IgD-negative memory B cell (primary cell): ENCODE results near the gene OR6Y1. TPM values are rescaled to one million over a fixed set of nuclear protein-coding genes. Genes with fewer than 3 reads are reported as not detected.

ENCODE experiments used
- H3K27ac Mint-ChIP-seq, 3 donors: one replicate each; pipeline ENCODE4 v1.8.0; 2020 to 2022; ENCODE audit warnings: mild to moderate bottlenecking in 3 of 3, mixed read lengths in 3 of 3, moderate library complexity in 1 of 3
- H3K27me3 Mint-ChIP-seq: one replicate; pipeline ENCODE4 v1.8.0; 2021; ENCODE audit warnings: mixed read lengths
- H3K36me3 Mint-ChIP-seq: one replicate; pipeline ENCODE4 v1.8.0; 2020; ENCODE audit warnings: mild to moderate bottlenecking, mixed read lengths
- H3K4me1 Mint-ChIP-seq, 3 donors: one replicate each; pipeline ENCODE4 v1.8.0; 2020 to 2022; ENCODE audit warnings: mixed read lengths in 3 of 3, mild to moderate bottlenecking in 1 of 3
- H3K4me3 Mint-ChIP-seq, 4 donors: one replicate each; pipeline ENCODE4 v1.8.0; 2020 to 2022; ENCODE audit warnings: mild to moderate bottlenecking in 4 of 4, mixed read lengths in 4 of 4, moderate library complexity in 3 of 4
- H3K9me3 Mint-ChIP-seq, 3 donors: one replicate each; pipeline ENCODE4 v1.8.0; 2020 to 2021; ENCODE audit warnings: mixed read lengths in 3 of 3, mild to moderate bottlenecking in 1 of 3
- polyA plus RNA-seq: library from polyadenylated mRNA; unstranded; fragments of 300-500 nt; fragmentation: Illumina TruSeq; gene quantifications from one replicate; pipeline ENCODE4 v1.2.3, GENCODE V29; 2021

Gene OR6Y1
- polyA plus RNA-seq, 1 donor from 2014 or later = not detected

DNA sequence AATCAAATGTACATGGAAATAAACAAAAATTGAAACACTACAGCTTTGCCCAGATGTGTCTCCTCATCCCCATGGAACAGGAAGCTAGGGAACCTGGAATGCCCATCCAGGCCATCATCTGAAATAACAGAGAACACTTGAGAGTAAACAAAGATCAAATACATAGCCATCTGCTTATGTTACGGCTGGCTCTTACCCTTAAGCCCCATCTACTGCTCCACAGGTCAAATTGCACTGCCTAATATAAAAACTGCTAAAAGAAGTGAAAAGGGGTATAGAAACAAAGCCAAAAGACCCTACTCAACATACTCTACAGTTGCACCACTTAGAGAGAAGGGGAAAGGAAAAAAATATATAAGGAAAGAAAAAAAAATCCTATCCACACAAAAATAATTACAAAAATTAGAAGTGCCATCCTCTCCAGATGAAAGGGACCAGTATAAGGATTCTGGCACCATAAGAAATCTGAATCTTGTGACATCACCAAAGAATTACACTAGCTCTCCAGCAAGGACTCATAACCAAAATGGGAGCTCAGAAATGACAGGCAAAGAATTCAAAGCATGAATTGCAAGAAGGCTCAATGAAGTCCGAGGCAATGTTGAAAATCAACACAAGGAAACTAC is 26.9 kb downstream of the OR6Y1 start:
- H3K36me3 Mint-ChIP-seq = no peaks in the 10 kb centered on the region
- H3K9me3 Mint-ChIP-seq = peaks cover 0 to 15% (median 1%) of the 10 kb centered on the region in 3 donors
- H3K27me3 Mint-ChIP-seq = peaks cover 4% of the 10 kb centered on the region
- H3K4me1 Mint-ChIP-seq = no peaks in the 10 kb centered on the region
- H3K27ac Mint-ChIP-seq = no peak overlapping the region
- no peak overlapping the region for H3K4me3 Mint-ChIP-seq

DNA sequence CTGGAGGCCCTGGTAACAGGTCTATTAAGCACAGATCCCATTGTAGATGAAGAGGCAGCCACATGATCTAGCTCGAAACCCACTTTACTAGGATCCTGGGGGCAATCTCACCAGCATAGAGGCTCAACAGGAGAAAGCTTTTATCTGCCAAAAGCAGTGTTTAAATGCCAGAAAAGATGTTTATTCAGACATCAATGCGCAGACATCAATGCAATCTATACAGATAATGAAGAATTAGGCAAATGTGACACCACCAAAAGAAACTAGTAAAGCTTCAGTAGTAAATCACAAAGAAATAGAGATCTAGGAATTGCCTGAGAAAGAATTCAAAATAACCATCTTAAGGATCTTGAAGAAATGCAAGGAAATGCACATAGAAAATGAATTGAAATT is 32.5 kb downstream of the OR6Y1 start:
- Mint-ChIP-seq H3K27me3 (peaks cover 8% of the 10 kb centered on the region), H3K9me3 (peaks cover 0 to 7% (median 0%) of the 10 kb centered on the region in 3 donors), H3K36me3 (no peaks in the 10 kb centered on the region), H3K27ac (no peak overlapping the region), H3K4me3 (no peak overlapping the region), H3K4me1 (no peaks in the 10 kb centered on the region)

DNA sequence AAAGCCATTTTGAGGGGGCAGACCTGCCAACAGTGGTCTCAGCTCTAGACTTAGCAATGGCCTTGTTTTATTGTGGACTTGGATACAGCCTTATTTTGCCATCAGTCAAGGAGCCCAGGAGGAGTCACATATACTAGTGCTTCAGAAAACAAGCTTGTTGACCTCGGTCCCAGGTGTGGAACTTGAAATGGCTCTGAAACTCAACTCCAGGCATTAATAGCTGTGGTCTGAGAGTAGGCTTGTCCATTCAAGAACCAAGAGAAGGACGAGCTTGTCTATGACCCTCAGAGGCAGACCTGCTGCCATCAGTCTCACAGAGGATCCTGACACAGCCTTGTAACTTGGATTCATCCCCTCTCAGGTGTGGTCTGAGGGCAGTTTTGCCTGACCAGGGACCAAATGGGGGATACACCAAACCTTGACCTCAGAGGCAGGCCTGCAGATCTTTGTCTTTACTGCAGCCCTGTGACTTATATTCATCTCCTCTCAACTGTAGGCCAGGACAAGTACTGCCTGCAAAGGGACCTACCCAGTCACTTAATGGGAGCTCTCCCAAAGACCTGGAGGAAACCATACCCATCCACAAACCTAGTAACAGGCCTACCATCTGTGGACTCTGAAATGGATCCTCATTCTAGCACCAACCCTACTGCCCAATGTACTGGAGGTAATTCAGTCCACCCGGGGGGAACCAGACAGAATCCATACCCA is 33.1 kb downstream of the OR6Y1 start:
- Mint-ChIP-seq H3K27ac (no peak overlapping the region), H3K9me3 (peaks cover 0 to 4% (median 0%) of the 10 kb centered on the region in 3 donors), H3K27me3 (peaks cover 8% of the 10 kb centered on the region), H3K36me3 (no peaks in the 10 kb centered on the region), H3K4me3 (no peak overlapping the region), H3K4me1 (no peaks in the 10 kb centered on the region)

GRCh38 chr1:158520021-158520420 is 34.2 kb downstream of the OR6Y1 start:
- Mint-ChIP-seq H3K36me3 (no peaks in the 10 kb centered on the region), H3K4me3 (no peak overlapping the region), H3K4me1 (no peaks in the 10 kb centered on the region), H3K9me3 (peaks cover 0 to 4% (median 0%) of the 10 kb centered on the region in 3 donors), H3K27me3 (peaks cover 8% of the 10 kb centered on the region), H3K27ac (no peak overlapping the region)

DNA sequence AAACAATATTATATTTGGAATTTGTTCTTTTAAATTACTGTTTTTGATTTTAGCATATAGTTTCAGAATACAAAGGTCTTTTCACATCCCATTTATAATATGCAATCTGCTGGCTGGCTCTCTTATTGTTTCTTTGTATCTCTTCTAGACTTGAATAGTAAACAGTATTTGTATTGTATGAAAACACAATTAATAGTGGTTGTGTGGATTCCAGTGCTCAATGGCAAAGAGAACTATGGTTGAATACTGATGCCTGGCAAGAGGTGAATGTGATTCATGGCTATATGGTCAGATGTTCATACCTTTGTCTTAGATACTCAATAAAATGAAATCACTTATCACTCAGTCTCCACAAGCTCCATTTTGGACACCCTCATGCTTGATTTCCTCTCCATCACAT is 37.2 kb downstream of the OR6Y1 start:
- Mint-ChIP-seq H3K27me3 (peaks cover 5% of the 10 kb centered on the region), H3K4me3 (no peak overlapping the region), H3K36me3 (peaks cover 2% of the 10 kb centered on the region)

GRCh38 chr1:158509471-158510156 is 44.6 kb downstream of the OR6Y1 start:
- no peaks in the 10 kb centered on the region for H3K9me3 Mint-ChIP-seq
- peaks cover 9% of the 10 kb centered on the region for H3K27me3 Mint-ChIP-seq
- peaks cover 7% of the 10 kb centered on the region for H3K36me3 Mint-ChIP-seq
- no peak overlapping the region for H3K4me3 Mint-ChIP-seq
- peaks cover 0 to 1% (median 0%) of the 10 kb centered on the region in 3 donors for H3K4me1 Mint-ChIP-seq
- no peak overlapping the region for H3K27ac Mint-ChIP-seq

More for the DNA sequence above, 37.2 kb downstream of the OR6Y1 start:
- Mint-ChIP-seq H3K4me1 (no peaks in the 10 kb centered on the region), H3K9me3 (no peaks in the 10 kb centered on the region), H3K27ac (no peak overlapping the region)

- peaks cover 0 to 3% (median 0%) of the 10 kb centered on the region in 3 donors for H3K9me3 Mint-ChIP-seq
- peaks cover 10% of the 10 kb centered on the region for H3K27me3 Mint-ChIP-seq
- H3K36me3 Mint-ChIP-seq = peaks cover 5% of the 10 kb centered on the region
- H3K4me3 Mint-ChIP-seq = no peak overlapping the region
- H3K27ac Mint-ChIP-seq = no peak overlapping the region
- peaks cover 0 to 1% (median 0%) of the 10 kb centered on the region in 3 donors for H3K4me1 Mint-ChIP-seq
Measured at GRCh38 chr1:158507511-158507910, 46.7 kb downstream of the OR6Y1 start.

GRCh38 chr1:158506369-158506987 is 47.7 kb downstream of the OR6Y1 start:
- peaks cover 0 to 1% (median 0%) of the 10 kb centered on the region in 3 donors for H3K4me1 Mint-ChIP-seq

DNA sequence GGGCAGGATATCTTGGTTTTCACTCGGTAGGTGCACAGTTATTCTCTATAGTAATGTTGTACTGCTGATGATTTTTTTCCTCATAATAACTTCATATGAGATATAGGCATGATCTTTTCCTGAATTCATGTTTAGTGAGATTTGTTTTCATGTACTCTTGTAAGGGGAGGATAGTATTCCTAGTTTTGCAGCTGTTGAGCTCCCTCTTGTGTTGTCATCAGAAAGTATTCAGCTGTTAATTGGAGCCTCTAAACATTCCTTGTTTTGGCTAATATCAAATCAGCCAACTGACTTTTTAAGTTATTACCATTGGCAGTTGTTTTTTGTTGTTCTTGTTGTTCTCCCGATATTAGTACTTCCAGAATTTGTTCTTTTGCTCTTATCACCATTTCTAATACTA is 57.8 kb downstream of the OR6Y1 start:
- no peaks in the 10 kb centered on the region for H3K36me3 Mint-ChIP-seq
- H3K4me3 Mint-ChIP-seq = no peak overlapping the region
- H3K9me3 Mint-ChIP-seq = no peaks in the 10 kb centered on the region
- peaks cover 0 to 2% (median 2%) of the 10 kb centered on the region in 3 donors for H3K4me1 Mint-ChIP-seq
- H3K27ac Mint-ChIP-seq = no peak overlapping the region
- H3K27me3 Mint-ChIP-seq = peaks cover 3% of the 10 kb centered on the region

More at GRCh38 chr1:158506369-158506987, 47.7 kb downstream of the OR6Y1 start:
- Mint-ChIP-seq H3K27ac (no peak overlapping the region), H3K27me3 (peaks cover 11% of the 10 kb centered on the region), H3K36me3 (peaks cover 5% of the 10 kb centered on the region), H3K9me3 (peaks cover 0 to 7% (median 5%) of the 10 kb centered on the region in 3 donors), H3K4me3 (no peak overlapping the region)

GRCh38 chr1:158494796-158495195 is 59.4 kb downstream of the OR6Y1 start:
- H3K27me3 Mint-ChIP-seq = no peaks in the 10 kb centered on the region
- no peaks in the 10 kb centered on the region for H3K9me3 Mint-ChIP-seq
- no peak overlapping the region for H3K27ac Mint-ChIP-seq
- H3K4me1 Mint-ChIP-seq = peaks cover 0 to 2% (median 2%) of the 10 kb centered on the region in 3 donors
- no peak overlapping the region for H3K4me3 Mint-ChIP-seq
- H3K36me3 Mint-ChIP-seq = no peaks in the 10 kb centered on the region

Other genes starting within 250 kb of the OR6Y1 start
- not detected for gene CD1B, start 222.9 kb downstream of the OR6Y1 start, polyA plus RNA-seq
- gene CD1E, start 200.5 kb downstream of the OR6Y1 start, polyA plus RNA-seq = not detected
- gene OR10T2, start 154.9 kb downstream of the OR6Y1 start, polyA plus RNA-seq = not detected
- not detected for gene OR10K2, start 128.2 kb downstream of the OR6Y1 start, polyA plus RNA-seq
- not detected for gene OR10K1, start 92.6 kb downstream of the OR6Y1 start, polyA plus RNA-seq
- not detected for gene OR10R2, start 82.2 kb downstream of the OR6Y1 start, polyA plus RNA-seq
- gene OR6P1, start 16.2 kb upstream of the OR6Y1 start, polyA plus RNA-seq = not detected
- not detected for gene OR10X1, start 25.5 kb upstream of the OR6Y1 start, polyA plus RNA-seq
- gene OR10Z1, start 50.9 kb upstream of the OR6Y1 start, polyA plus RNA-seq = not detected
- gene SPTA1, start 132.3 kb upstream of the OR6Y1 start, polyA plus RNA-seq = not detected
- not detected for gene OR6K2, start 146.2 kb upstream of the OR6Y1 start, polyA plus RNA-seq
- gene OR6K3, start 166.3 kb upstream of the OR6Y1 start, polyA plus RNA-seq = not detected
- not detected for gene OR6K6, start 200.3 kb upstream of the OR6Y1 start, polyA plus RNA-seq
- not detected for gene OR6N1, start 217.8 kb upstream of the OR6Y1 start, polyA plus RNA-seq
- gene OR6N2, start 226.8 kb upstream of the OR6Y1 start, polyA plus RNA-seq = not detected